GM21723 (cell line): Measurements from ENCODE around the gene GINS3.

Experiments used
- ATAC-seq: cut with Tn5 transposase; IDR thresholded peaks from one replicate; pipeline ENCODE4 v1.9.1; 2021; ENCODE audit warnings: mild to moderate bottlenecking, moderate library complexity; ENCODE audit not compliant: unreplicated experiment

Gene GINS3

DNA sequence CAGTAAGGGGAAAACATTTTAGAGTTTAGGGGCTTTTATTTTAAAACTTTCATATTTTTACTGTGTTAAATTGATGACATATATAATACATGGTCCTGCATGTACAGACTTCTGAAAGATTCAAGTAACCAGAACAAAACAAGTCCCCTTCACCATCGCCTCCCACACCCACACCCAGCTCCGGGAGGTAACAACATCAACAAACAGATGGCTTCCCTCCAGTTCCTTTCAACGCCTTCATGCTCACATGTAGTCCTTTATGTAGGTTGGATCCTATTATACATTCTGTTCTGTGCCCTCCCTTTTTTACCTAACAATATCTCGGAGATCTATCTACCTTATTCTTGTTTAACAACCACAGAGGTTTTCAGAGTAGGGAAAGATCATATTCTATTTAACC is 30.5 kb downstream of the GINS3 start:
- no peak for ATAC-seq

DNA sequence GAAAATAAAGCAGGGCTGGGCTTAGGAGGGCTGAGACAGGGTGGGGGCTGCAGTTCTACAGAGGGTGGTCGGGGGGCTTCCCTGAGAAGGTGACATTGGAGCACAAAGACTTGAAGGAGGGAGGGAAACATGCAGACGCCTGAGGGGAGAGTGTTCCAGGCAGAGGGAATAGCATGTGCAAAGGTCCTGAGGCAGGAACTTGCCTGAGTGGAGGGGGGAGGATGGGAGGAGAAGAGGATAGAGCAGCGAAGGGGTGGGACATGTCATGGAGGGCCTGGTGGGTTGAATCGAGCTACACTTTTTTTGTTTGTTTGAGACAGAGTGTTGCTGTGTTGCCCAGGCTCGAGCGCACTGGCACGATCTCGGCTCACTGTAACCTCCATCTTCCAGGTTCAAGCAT is 33.0 kb downstream of the GINS3 start:
- no peak for ATAC-seq

DNA sequence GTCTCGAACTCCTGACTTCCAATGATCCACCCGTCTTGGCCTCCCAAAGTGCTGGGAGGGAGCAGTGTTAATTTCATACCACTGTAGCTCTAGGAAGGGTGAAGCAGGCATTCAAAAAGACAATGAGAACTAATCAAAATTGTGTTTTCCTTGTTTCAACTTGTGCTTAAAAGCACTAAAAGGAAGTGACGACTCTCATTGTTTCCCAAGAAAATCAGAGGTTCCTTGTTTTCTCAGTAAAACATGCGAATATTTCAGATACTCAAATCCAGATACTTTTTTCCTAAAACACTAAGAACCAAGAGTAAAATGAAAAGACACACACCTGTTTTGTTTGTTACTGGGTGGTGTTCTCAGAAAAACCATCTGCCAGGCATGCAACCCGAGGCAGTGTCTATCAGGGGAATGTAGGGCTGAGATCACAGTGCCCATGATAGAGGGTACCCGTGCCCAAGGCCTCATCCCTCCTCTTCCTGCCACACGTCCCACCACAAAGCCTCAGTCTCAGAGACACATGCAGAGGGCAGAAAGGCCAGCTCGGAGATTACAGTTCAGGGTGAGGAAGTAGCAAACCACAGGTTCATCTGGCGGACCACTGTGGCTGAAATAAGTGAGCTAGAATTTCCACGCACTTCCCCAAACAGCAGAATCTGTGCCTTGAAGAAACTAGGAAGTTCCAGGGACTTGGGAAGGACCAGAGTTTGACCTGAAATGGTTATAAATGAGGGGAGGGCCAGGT is 33.7 kb downstream of the GINS3 start:
- peak; percentile 88 for ATAC-seq

DNA sequence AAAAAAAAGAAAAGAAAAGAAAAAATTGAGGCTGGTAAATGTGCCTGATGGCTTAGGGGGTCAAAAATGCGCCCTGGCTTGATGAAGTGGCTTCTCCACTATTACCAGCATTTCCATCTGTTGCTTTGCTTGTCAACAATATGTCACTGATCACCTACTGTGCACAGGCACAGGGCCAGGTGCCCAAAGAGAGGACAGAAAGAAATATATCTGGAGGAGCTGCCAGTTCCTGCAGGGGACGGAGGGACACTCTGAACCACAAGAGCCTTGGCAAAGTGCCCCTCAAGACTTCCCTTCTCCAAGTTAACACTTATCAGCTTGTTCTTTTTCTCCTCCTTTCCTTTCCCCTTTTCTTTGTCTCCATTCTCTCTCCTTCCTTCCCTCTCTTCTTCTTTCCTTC is 34.7 kb downstream of the GINS3 start:
- ATAC-seq = no peak

DNA sequence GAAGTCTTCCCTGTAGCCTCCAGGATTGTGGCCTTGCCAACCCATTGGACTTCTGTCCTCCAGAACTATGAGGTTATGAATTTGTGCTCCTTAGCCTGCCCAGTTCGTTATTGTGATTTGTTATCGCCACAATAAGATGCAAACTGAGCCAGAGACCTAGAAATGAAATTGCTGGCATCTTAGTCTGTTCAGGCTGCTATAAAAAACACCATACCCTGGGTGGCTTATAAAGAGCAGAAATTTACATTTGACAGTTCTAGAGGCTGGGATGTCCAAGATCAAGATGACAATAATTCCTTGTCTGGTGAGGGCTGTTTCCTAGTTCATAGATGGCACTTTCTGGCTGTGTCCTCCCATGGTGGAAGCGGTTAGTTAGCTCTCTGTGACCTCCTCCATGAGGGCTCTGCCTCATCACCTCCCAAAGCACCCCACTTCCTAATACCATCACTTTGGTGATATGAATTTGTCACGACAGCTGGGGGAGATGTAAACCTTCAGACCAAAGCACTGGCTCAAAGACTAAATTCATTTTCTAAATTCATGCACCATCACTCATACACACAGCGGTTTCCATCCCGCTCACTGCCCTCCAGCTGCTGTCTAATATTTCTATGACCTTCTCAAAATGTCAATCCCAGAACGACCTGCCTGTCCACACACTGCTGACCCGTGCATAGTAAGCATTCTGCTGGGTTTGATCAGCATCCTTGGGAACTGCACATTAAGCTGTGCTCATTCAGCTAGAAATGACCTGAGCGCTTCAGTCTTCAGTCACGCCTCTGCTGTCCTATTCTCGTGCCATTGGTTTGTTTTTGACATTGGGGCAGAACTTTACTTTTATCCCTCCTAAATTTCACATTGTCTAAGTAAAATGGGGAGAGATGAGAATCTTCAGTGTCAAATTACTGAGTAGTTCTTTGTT is 36.6 kb downstream of the GINS3 start:
- ATAC-seq = no peak

DNA sequence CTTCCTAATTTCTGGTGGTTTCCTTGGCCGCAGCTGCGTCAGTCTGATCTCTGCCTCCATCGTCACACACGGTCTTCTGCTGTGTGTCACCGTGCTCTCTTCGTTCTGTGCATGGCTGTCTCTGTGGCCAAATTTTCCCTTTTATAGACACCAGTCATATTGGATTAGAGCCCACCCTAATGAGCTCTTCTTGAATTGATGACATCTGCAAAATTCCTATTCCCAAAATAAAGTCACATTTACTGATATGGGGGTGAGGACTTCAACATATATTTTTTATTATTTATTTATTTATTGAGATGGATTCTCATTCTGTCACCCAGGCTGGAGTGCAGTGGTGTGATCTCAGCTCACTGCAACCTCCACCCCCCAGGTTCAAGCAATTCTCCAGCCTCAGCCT is 38.4 kb downstream of the GINS3 start:
- no peak for ATAC-seq

DNA sequence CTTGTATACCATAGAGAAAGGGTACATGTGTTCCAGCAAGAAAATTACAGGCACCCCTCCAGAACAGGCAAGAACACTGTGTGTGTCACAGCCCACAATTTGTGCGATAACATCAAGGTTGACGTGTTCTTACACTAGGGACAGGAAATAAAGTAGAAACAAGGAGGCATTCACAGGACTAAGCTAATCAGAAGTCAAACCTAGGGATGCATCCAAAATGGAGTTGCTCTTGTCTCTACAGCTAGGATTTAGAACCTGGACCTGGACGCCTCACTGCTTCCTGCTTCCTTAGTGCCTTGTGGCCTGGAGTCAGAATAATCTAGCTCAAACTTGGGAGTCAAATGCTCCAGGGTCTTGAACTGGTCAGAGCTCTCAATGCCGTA is 41.3 kb downstream of the GINS3 start:
- no peak for ATAC-seq

DNA sequence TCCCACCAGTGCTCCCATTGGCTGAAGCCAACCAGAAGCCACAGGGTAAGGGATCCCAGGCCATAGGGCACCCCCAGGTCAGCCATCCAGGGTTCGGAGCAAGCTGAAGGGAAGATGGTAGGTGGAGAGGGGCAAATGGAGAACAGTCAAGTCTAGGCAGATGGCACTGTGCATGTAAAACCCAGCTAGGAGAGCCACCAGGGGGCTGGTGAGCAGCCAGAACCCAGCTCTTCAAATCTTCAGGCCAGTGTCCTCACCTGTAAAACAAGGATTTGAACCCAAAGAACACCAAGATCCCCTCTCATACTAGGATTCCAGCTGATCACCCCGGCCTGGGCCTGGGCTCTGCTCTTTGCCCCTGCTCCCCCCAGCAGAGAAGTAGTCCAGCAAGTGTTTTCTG is 43.5 kb downstream of the GINS3 start:
- ATAC-seq = no peak

DNA sequence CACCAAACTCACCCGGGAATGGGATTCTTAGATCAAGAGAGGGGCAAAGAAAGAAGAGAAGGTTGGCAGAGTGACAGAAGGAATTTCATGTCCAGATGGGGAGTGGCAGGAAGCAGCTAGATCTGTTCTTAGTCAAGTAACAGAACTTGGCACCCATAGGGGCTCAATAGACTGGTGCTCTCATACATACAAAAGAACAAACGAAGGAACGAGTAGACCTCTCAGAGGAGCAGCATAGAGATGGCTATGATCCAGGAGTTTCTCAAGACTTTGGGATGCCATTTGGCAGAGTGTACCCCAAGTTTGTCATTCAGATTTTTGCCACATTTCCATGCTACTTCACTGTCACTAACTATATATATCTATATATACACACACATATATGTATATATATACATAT is 47.9 kb downstream of the GINS3 start:
- no peak for ATAC-seq

DNA sequence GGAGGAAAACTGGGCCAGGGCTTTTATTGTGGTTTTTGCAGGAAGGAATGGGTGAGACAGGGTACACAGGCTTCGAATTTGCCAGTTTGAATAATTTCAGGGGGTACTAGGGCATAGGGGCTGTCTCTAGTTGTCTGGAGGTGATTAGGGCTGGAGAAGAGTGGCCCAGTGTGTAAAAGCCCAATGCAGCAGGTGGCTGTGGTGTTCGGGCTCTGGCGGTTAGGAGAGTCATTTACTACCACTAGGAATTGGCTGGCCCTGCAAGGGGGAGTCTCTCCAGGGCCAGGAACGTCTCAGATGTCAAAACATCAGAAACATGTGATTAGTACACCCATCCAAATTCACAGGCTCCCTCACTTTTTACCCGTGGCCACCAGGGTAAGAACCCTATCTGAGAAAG is 50.3 kb downstream of the GINS3 start:
- no peak for ATAC-seq

DNA sequence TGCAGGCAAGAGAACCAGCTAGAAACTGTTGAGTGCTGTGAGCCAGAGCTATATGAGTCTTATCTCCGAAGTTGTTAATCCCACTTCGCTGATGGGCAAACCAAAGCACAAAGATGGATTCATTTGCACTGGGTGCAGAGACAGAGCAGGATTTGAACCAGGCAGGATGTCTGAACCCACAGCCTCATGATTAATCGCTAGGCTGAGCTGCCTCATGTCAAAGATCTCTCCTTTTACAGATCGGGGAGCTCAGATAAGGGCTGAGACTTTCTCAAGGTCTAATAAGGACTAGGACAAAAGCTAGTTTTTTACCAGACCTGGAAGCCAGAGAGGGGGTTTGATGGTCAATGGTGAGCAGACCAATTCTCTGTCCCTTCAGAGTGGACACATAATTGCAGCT is 51.5 kb downstream of the GINS3 start:
- no peak for ATAC-seq

DNA sequence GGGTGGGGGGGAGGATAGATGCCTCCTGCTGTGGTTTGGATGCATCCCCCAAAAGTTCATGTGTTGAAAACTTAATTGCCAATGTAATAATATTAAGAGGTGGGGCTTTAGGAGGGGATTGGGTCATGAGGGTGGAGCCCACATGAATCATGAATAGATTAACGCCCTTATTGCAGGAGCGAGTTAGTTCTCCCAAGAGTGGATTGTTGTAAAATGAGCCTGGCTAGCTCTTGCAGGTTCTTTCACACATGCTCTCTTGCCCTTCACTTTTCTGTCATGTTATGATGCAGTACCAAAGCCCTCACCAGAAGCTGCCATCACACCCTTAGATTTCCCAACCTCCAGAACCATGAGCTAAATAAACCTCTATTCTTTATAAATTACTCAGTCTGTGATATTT is 52.0 kb downstream of the GINS3 start:
- no peak for ATAC-seq

DNA sequence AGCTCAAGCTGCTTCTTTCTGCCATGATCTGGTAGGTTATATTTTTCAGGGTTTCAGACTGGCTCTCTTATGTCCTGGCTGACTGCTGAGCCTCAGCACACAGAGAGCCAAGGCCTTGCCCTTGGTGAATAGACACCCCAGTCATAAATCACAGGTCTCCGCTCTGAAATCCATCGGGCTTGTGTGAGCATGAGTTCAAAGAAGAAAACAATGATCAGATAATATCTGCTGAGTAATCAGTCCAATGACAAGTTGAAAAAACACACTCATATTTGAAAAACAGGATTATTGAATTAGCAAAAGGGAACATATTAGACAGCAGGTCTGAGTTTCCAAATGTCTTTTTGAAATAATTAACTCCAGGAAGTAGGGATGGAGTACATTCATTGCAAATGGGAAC is 56.6 kb downstream of the GINS3 start:
- no peak for ATAC-seq

DNA sequence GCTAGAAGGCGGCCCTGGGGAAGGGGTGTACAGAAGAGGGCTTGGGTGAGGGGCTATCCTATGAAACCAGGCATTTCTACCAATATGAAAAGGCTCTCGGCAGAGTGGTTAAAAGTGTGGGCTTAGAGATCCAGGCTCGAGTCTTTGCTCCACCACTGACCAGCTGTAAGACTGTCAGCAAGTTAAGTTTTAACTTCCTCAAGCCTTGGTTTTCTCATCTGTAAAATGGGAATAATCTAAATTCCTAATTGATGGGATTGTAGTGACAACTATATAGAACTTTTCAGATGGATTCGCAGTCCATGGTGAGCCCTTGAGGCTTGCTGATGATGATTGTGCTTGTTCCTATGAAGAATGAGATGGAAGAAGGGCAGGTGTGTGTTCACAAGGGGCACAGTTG is 57.0 kb downstream of the GINS3 start:
- ATAC-seq = no peak

DNA sequence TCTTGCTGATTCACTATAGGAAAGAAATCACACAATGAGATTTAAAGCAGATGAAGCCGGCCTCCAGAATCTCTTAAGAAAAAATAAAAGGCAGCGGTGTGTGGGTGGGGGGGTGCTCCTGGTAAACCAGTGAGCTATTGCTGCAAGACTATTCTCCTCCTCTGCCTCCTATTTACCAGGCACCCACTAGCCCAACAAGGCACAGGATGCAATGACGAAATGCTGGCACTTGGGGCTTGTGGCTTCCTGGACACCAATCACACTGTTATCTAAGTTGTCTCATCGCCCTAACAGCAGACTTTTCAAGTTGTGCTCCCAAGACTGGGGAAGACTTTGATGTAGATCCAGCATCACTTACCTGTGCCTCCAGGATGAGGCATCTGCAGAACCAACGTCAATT is 57.5 kb downstream of the GINS3 start:
- ATAC-seq = no peak

DNA sequence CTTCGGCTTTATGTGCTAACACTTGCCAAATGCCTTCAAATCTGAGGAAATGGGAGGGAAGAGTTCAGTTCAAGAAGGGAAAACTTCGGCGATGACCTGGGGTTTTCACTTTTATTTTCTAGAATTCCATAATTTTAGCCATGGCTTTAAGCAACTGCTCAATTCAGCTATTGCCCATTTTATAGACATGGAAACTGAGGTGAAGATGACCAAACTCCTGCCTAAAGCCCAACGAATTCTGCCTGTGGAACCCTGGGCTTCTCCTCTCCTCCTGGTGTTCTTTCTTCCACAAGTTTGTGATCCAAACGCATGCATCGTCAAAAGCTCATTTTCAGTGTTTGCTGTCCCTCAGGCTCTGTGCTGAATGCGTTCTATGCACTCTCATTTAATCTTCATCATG is 58.3 kb downstream of the GINS3 start:
- no peak for ATAC-seq

DNA sequence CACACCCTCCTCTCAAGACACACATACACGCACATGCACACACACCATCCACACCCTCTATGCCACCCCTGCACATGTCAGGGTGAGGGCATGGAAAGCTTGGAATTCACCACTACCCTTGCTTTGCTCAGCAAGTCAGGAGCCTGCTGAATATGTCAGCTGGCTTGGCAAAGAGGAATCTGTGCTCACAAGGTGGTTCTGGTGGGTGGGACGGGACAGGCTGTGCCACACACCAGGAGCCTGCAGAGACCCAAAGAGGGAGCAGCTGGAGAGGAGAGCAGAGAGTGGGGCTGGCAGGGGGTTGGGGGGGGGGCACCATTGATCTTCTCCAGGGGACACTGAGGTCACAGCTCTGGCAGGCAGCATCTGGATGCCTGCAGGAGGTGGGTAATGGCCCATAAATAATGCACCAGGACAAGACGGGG is 59.0 kb downstream of the GINS3 start:
- ATAC-seq = no peak

DNA sequence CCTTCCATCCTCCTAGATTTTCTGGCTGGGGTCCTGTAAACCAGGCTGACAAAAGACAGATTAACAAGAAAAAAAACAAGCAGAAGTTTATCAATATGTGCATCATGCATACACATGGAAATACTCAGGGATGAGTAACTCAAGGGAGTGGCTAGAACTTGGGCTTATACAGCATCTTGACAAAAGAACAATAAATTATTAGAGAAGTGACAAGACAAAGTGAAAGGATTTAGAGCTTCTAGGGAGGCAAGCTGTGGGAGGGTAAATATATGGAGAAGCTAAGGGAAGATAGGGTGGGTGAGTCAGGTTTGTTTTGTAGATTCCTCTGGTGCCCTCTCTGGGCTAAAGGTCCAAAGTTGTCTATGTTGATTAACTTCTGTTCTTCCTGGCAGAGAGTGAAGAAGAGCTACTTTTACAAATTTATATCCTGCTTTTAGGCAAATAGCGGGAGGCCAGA is 59.7 kb downstream of the GINS3 start:
- ATAC-seq = no peak

DNA sequence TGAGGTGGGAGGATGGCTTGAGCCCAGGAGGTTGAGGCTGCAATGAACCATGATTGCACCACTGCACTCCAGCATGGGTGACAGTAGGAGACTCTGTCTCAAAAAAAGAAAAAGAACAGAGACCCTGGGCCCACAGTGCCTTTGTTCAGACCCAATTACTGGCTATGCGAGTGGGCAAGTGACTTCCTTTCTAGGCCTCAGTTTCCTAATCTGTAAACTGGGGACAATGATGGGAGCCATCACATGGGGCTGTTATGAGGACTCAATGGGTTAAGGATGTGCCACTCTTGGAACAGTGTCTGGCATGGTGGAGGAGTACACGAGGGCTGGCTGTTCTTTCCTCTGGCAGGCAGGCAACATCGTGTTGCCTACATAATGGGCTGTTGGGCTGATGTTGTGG is 60.4 kb downstream of the GINS3 start:
- no peak for ATAC-seq

DNA sequence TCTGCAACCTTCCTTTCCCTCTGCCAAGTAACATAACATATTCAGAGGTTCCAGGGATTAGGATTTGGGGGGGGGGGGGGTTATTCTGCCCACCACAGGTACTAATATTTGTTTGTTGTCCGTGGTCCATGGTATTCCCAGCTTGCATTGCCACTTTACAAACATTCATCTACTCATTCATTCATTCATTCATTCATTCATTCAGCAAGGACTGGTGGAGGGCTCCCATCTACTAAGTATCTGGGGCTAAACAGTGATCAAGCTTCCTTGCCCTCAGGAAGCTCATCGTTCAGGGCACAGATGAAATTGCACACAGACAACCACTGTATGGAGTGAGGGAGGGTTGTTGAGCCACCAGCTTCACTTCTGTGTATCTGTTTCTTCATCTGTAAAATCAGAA is 61.9 kb downstream of the GINS3 start:
- ATAC-seq = no peak

DNA sequence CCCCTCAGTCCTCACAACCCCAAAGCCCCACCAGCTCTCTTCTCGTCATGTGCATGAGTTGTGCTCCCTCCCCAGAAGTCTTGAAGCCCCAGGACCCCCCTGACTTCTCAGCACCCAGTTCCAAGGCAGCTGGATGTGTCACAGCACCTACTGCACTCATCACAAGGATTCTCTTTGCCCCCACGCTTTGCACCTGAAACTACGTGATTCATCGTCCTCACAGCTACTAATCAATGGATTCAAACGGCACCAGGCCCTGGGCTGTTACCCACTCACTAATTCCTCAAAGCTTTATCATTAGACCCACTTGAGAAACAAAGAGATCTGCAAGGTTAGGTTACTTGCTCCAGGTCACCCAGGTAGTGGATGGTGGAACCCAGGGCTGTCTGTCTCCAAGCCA is 62.6 kb downstream of the GINS3 start:
- no peak for ATAC-seq
